Tibial artery (tissue), 4 donors: ENCODE data around the gene FHAD1.

Experiments
- DNase-seq, 2 donors: peaks; one replicate each; pipeline ENCODE4 v3.0.0-alpha.2; 2019
- H3K27ac ChIP-seq, 2 donors: fragments of 200-600 bp; sonication (generic) in 1 of 2; 1 replicate in 1 of 2; 2 replicates in 1 of 2; pipeline ENCODE4 v1.5.1; 2018 to 2019; ENCODE audit warnings: mild to moderate bottlenecking in 1 of 2
- H3K27me3 ChIP-seq, 2 donors: fragments of 200-600 bp; sonication (generic) in 1 of 2; one replicate each; pipeline versions ENCODE4 v1.5.1 to v1.6.0; 2016 to 2019
- H3K36me3 ChIP-seq, 3 donors: fragments of 200-600 bp; sonication (generic) in 2 of 3; one replicate each; pipeline ENCODE4 v1.5.1; 2016 to 2019; ENCODE audit warnings: mild to moderate bottlenecking in 2 of 3
- H3K4me1 ChIP-seq, 4 donors: fragments of 200-600 bp; sonication (generic) in 2 of 4; 1 replicate in 3 of 4; 2 replicates in 1 of 4; pipeline ENCODE4 v1.5.1; 2016 to 2019
- H3K4me3 ChIP-seq, 2 donors: fragments of 200-600 bp; sonication (generic) in 1 of 2; 1 replicate in 1 of 2; 2 replicates in 1 of 2; pipeline ENCODE4 v1.5.1; 2018 to 2019; ENCODE audit warnings: mild to moderate bottlenecking in 2 of 2
- H3K9me3 ChIP-seq, 3 donors: fragments of 200-600 bp; sonication (generic) in 1 of 3; one replicate each; pipeline ENCODE4 v1.5.1; 2016 to 2019
- intact Hi-C: fragments of 100-400 bp; cut with DNase I; formaldehyde crosslinking; loops from one replicate; pipeline ENCODE4 v1.15.0; 2023; ENCODE audit warnings: low total_unique reads
- TF ChIP-seq, protein P1 (sequence below), 2 experiments: fragments of 200-600 bp in 1 of 2; fragments of 450-650 bp in 1 of 2; IDR thresholded peaks; one replicate each; pipeline ENCODE4 v1.5.1; 2017 to 2019; ENCODE audit warnings: antibody characterized with exemption in 2 of 2, mild to moderate bottlenecking in 1 of 2, moderate library complexity in 1 of 2

Gene FHAD1

DNA sequence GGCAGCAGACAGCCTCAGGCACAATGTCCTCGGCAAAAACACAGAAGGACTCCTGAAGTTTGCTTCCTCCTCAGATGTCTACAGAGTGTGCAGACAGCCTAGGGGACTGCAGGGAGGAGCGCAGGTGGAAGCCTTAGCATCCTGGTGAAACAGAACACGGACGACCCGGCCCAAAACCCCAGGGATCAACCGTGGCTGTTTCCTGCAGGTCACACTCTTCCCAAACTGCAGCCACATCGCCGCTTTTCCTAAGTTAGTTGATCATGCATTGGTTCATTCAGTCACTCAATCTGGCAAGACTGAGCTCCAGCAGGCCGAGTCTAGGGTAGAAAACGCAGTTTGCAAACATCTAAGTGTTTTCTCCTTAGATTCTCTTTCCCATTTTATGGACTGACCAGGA is 33.4 kb downstream of the FHAD1 start:
- no peaks in the 10 kb centered on the region for H3K36me3 ChIP-seq
- H3K9me3 ChIP-seq, result no peaks in the 10 kb centered on the region
- TF ChIP-seq, protein P1, sequence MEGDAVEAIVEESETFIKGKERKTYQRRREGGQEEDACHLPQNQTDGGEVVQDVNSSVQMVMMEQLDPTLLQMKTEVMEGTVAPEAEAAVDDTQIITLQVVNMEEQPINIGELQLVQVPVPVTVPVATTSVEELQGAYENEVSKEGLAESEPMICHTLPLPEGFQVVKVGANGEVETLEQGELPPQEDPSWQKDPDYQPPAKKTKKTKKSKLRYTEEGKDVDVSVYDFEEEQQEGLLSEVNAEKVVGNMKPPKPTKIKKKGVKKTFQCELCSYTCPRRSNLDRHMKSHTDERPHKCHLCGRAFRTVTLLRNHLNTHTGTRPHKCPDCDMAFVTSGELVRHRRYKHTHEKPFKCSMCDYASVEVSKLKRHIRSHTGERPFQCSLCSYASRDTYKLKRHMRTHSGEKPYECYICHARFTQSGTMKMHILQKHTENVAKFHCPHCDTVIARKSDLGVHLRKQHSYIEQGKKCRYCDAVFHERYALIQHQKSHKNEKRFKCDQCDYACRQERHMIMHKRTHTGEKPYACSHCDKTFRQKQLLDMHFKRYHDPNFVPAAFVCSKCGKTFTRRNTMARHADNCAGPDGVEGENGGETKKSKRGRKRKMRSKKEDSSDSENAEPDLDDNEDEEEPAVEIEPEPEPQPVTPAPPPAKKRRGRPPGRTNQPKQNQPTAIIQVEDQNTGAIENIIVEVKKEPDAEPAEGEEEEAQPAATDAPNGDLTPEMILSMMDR (IDR thresholded peaks at IDR 0.05), result no peak
- no peak for DNase-seq
- H3K27ac ChIP-seq, result no peak overlapping the region
- H3K4me3 ChIP-seq, result no peak overlapping the region
- intact Hi-C loops, result no loop called here
- H3K27me3 ChIP-seq, result no peaks in the 10 kb centered on the region
- H3K4me1 ChIP-seq, result peaks cover 0 to 14% (median 9%) of the 10 kb centered on the region in 4 donors

DNA sequence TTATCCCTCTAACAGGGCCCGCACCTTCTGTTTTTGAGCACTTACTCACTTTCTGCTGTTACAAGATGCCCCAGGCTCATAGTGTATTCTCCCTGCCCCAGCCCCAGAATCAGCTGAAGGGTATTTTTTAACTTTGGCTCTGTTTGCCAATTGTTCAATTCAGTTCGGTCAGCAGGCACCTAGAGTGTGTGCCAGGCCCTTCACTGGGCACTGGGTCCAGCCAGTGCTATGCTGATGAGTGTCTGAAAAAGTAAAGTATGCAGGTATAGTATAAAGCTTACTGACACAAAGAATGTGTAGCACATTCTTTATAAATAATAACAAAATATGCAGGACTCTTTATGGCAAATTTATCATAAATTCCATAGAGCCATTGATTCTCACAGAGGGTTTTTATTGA is 35.0 kb downstream of the FHAD1 start:
- TF ChIP-seq, protein P1 (IDR thresholded peaks at IDR 0.05), result no peak
- Histone ChIP-seq H3K27ac (no peak overlapping the region), H3K9me3 (no peaks in the 10 kb centered on the region), H3K4me3 (no peak overlapping the region), H3K27me3 (no peaks in the 10 kb centered on the region), H3K4me1 (peaks cover 0 to 14% (median 9%) of the 10 kb centered on the region in 4 donors), H3K36me3 (no peaks in the 10 kb centered on the region)
- intact Hi-C loops, result no loop called here
- DNase-seq, result no peak

DNA sequence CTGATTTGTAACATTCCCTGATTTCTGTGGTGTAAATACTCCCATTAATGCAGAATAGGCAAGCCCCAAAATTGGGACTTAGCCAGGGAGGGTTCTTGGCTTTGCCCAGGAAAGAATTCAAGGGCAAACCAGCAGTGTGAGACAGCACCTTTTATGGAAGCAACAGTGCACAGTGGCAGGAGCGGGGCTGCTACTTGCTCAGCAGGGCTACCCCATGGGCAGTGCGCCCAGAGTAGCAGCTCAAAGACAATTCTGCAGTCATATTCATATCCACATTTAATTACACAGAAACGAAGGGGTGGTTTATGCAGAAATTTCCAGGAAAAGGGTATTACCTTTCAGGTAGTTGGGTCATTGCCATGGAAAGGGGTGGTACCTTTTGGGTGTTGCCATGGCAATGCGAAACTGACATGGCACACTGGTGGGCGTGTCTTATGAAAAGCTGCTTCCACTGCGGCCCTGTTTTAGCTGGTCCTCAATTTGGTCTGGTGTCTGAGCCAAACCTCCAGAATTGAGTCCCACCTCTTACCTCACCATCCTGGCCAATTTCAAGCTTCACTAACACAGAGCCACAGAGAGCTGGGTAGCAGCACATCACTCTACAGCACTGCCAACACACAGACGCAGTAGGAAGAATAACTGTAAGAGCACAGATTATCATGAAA is 35.9 kb downstream of the FHAD1 start:
- Histone ChIP-seq H3K9me3 (no peaks in the 10 kb centered on the region), H3K36me3 (no peaks in the 10 kb centered on the region), H3K27me3 (no peaks in the 10 kb centered on the region), H3K4me3 (no peak overlapping the region), H3K27ac (no peak overlapping the region), H3K4me1 (peaks cover 0 to 14% (median 9%) of the 10 kb centered on the region in 4 donors)
- DNase-seq, result no peak
- TF ChIP-seq, protein P1 (IDR thresholded peaks at IDR 0.05), result no peak
- intact Hi-C loops, result no loop called here

DNA sequence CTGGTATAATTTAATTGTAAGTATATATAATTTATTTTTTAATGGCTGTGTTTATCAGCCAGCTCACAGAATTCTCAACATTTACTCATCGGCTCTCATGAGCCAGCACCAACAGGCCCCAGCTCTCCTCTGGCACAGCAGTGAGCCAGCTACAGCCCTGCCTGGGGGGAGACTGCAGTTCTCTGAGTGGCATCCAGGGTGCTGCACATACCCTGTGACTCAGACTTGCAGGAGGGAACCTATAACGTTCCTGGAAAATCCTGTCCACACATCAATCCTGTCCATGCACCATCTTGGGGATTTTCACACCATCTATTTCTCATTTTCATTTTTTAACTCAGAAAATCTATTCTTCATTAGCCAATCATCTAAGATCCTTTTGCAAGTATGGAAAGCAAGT is 36.5 kb downstream of the FHAD1 start:
- TF ChIP-seq, protein P1 (IDR thresholded peaks at IDR 0.05), result peak in 1 of 2 experiments; percentile 32
- no peak overlapping the region for H3K4me3 ChIP-seq
- H3K36me3 ChIP-seq, result no peaks in the 10 kb centered on the region
- peaks cover 0 to 14% (median 9%) of the 10 kb centered on the region in 4 donors for H3K4me1 ChIP-seq
- no peak overlapping the region for H3K27ac ChIP-seq
- intact Hi-C loops, result no loop called here
- H3K27me3 ChIP-seq, result no peaks in the 10 kb centered on the region
- DNase-seq, result no peak
- H3K9me3 ChIP-seq, result no peaks in the 10 kb centered on the region

DNA sequence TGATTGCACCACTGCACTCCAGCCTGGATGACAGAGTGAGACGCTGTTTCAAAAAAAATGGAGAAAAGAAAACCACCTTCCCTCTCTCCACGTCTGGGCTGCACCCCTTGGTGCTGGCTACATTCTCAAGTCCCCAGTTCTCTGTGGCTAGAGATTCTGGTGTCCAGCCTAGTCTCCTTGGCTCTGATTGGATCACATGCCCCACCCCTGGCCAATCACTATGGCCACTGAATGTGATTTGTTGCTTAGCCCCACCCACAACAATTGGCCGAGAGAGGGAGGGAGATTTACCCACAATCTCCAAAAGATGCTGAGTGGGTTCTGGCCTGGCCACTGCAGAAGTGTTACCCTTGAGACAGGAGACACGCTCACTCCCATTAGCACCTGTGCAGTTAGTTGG is 39.4 kb downstream of the FHAD1 start:
- Histone ChIP-seq H3K4me1 (peaks cover 0 to 14% (median 9%) of the 10 kb centered on the region in 4 donors), H3K36me3 (no peaks in the 10 kb centered on the region), H3K27ac (no peak overlapping the region), H3K4me3 (no peak overlapping the region), H3K9me3 (no peaks in the 10 kb centered on the region), H3K27me3 (no peaks in the 10 kb centered on the region)
- intact Hi-C loops, result no loop called here
- TF ChIP-seq, protein P1 (IDR thresholded peaks at IDR 0.05), result no peak
- DNase-seq, result no peak
